OCI-LY3 (cell line): ENCODE measurements around the gene ACACB.

ENCODE experiments used
- H2AFZ ChIP-seq: fragments of 200-600, 300-600 bp; shearing (Covaris generic); 2 replicates; pipeline ENCODE4 v1.6.0; 2014; ENCODE audit warnings: antibody characterized with exemption, low read depth, low read length
- H3K27ac ChIP-seq: fragments of 200-600, 300-600 bp; sonication (generic); 2 replicates; pipeline ENCODE4 v1.5.1; 2014; ENCODE audit warnings: mild to moderate bottlenecking, low read length, moderate library complexity, mixed read lengths
- H3K27me3 ChIP-seq: fragments of 200-600, 300-600 bp; sonication (generic); 2 replicates; pipeline ENCODE4 v1.6.1; 2014; ENCODE audit warnings: low read depth, low read length, mixed read lengths
- H3K36me3 ChIP-seq: fragments of 200-600, 300-600 bp; sonication (generic); replicated peaks from 2 replicates; pipeline ENCODE3; 2014; ENCODE audit warnings: low read depth, low read length, mixed read lengths
- H3K4me1 ChIP-seq: fragments of 300-600, 200-600 bp; sonication (generic); 2 replicates; pipeline ENCODE4 v1.6.1; 2014; ENCODE audit warnings: low read length, mixed read lengths
- H3K4me2 ChIP-seq: fragments of 200-600, 300-600 bp; sonication (generic); 2 replicates; pipeline ENCODE4 v1.6.1; 2014; ENCODE audit warnings: low read length, mixed read lengths
- H3K4me3 ChIP-seq: fragments of 300-600, 200-600 bp; sonication (generic); 2 replicates; pipeline ENCODE4 v1.5.1; 2014; ENCODE audit warnings: antibody characterized with exemption, mild to moderate bottlenecking, low read length, moderate library complexity
- H3K79me2 ChIP-seq: fragments of 300-600, 200-600 bp; shearing (Covaris generic); 2 replicates; pipeline ENCODE4 v1.6.1; 2014; ENCODE audit warnings: mild to moderate bottlenecking, low read length, mixed read lengths
- H3K9ac ChIP-seq: fragments of 300-600, 200-600 bp; shearing (Covaris generic); 2 replicates; pipeline ENCODE4 v1.6.0; 2014; ENCODE audit warnings: mild to moderate bottlenecking, low read length, moderate library complexity
- H3K9me3 ChIP-seq: fragments of 200-600, 300-600 bp; shearing (Covaris generic); 2 replicates; pipeline ENCODE4 v1.6.1; 2014; ENCODE audit warnings: low read length, mixed read lengths; ENCODE audit not compliant: insufficient read depth
- H4K20me1 ChIP-seq: fragments of 200-600, 300-600 bp; sonication (generic); 2 replicates; pipeline ENCODE4 v1.6.1; 2016; ENCODE audit warnings: low read length, mixed read lengths; ENCODE audit not compliant: insufficient read depth
- CTCF ChIP-seq: fragments of 200-600, 300-600 bp; sonication (generic); IDR thresholded peaks from 2 replicates; pipeline ENCODE4 v1.5.1; 2014; ENCODE audit warnings: antibody characterized with exemption, low read length, low read depth
- EZH2phosphoT487 ChIP-seq: fragments of 200-600 bp; shearing (Covaris generic); IDR thresholded peaks from 2 replicates; pipeline ENCODE4 v1.6.1; 2018; ENCODE audit warnings: antibody characterized with exemption, mixed run types, low read depth

Gene ACACB

GRCh38 chr12:109134186-109134917, 18.0 kb downstream of the ACACB start:
- TF ChIP-seq CTCF (peak; percentile 44), EZH2phosphoT487 (no peak)

GRCh38 chr12:109137055-109137454, 20.7 kb downstream of the ACACB start:
- Histone ChIP-seq H3K27me3 (peaks cover 33% of the 10 kb centered on the region), H3K36me3 (no peaks in the 10 kb centered on the region), H3K4me1 (no peaks in the 10 kb centered on the region), H3K27ac (no peak overlapping the region), H4K20me1 (no peaks in the 10 kb centered on the region), H3K4me3 (no peak overlapping the region), H3K9me3 (no peaks in the 10 kb centered on the region), H3K9ac (no peak overlapping the region), H2AFZ (no peak overlapping the region), H3K79me2 (no peaks in the 10 kb centered on the region), H3K4me2 (no peak overlapping the region)
- TF ChIP-seq CTCF (no peak), EZH2phosphoT487 (no peak)

More at GRCh38 chr12:109134186-109134917, 18.0 kb downstream of the ACACB start:
- no peaks in the 10 kb centered on the region for H4K20me1 ChIP-seq
- H3K27ac ChIP-seq = no peak overlapping the region
- H3K4me2 ChIP-seq = no peak overlapping the region
- no peaks in the 10 kb centered on the region for H3K79me2 ChIP-seq
- no peak overlapping the region for H2AFZ ChIP-seq
- peaks cover 4% of the 10 kb centered on the region; the same call in 1 of the 2 replicates for H3K4me1 ChIP-seq
- H3K27me3 ChIP-seq = peaks cover 48% of the 10 kb centered on the region
- no peaks in the 10 kb centered on the region for H3K9me3 ChIP-seq
- no peak overlapping the region for H3K9ac ChIP-seq
- H3K4me3 ChIP-seq = no peak overlapping the region
- no peaks in the 10 kb centered on the region for H3K36me3 ChIP-seq

GRCh38 chr12:109139360-109139759, 23.0 kb downstream of the ACACB start:
- Histone ChIP-seq H3K4me3 (no peak overlapping the region), H3K4me1 (no peaks in the 10 kb centered on the region), H3K4me2 (no peak overlapping the region), H4K20me1 (no peaks in the 10 kb centered on the region), H3K27ac (no peak overlapping the region), H3K36me3 (no peaks in the 10 kb centered on the region), H3K9ac (no peak overlapping the region), H3K27me3 (peaks cover 19% of the 10 kb centered on the region; the same call in 1 of the 2 replicates), H2AFZ (no peak overlapping the region), H3K79me2 (no peaks in the 10 kb centered on the region), H3K9me3 (no peaks in the 10 kb centered on the region)
- TF ChIP-seq EZH2phosphoT487 = no peak
- no peak for TF ChIP-seq CTCF

- no peak overlapping the region for H3K27ac ChIP-seq
- H3K9ac ChIP-seq = no peak overlapping the region
- no peaks in the 10 kb centered on the region for H3K36me3 ChIP-seq
- H2AFZ ChIP-seq = no peak overlapping the region
- TF ChIP-seq EZH2phosphoT487 (no peak), CTCF (no peak)
- H3K27me3 ChIP-seq = peaks cover 16% of the 10 kb centered on the region; the same call in 1 of the 2 replicates
- H3K4me3 ChIP-seq = no peak overlapping the region
- H3K79me2 ChIP-seq = no peaks in the 10 kb centered on the region
- H3K9me3 ChIP-seq = no peaks in the 10 kb centered on the region
- no peaks in the 10 kb centered on the region for H3K4me1 ChIP-seq
- H3K4me2 ChIP-seq = no peak overlapping the region
- no peaks in the 10 kb centered on the region for H4K20me1 ChIP-seq
These were observed 23.4 kb downstream of the ACACB start for GRCh38 chr12:109139791-109140190.
